Epithelial cell of esophagus (primary cell): ENCODE results near the gene PLA2G1B.
A peak's percentile ranks its signal among the peaks of the same experiment; 100 is the strongest.

Source experiments
- DNase-seq: peaks from one replicate; pipeline ENCODE4 v3.0.0; 2010; ENCODE audit warnings: low read depth
- H3K4me3 ChIP-seq: 2 replicates; pipeline ENCODE4 v1.5.1; 2011; ENCODE audit warnings: mild to moderate bottlenecking, low read length, control low read depth
- CTCF ChIP-seq: IDR thresholded peaks from 2 replicates; pipeline ENCODE4 v1.5.1; 2011; ENCODE audit warnings: low read depth, mild to moderate bottlenecking, low read length, control low read depth, inconsistent platforms; ENCODE audit not compliant: insufficient read depth; ENCODE audit errors: missing control alignments

The PLA2G1B gene

GRCh38 chr12:120327593-120327992 is at the start of gene PLA2G1B:
Gene PLA2G1B, minus strand, starts transcription at chr12:120327779. Its CDS starts 26 bp downstream, at chr12:120327753.
- DNase-seq = no peak
- H3K4me3 ChIP-seq = no peak within 1 kb of the TSS
- TF ChIP-seq CTCF = no peak

GRCh38 chr12:120376934-120377572 is 49.5 kb upstream of the PLA2G1B start:
- no peak for TF ChIP-seq CTCF
- no peak for DNase-seq
- no peak overlapping the region for H3K4me3 ChIP-seq

GRCh38 chr12:120376416-120376815 is 48.8 kb upstream of the PLA2G1B start:
- no peak overlapping the region for H3K4me3 ChIP-seq
- peak; percentile 57 for DNase-seq
- TF ChIP-seq CTCF = no peak

- no peak for TF ChIP-seq CTCF
- no peak overlapping the region for H3K4me3 ChIP-seq
- DNase-seq = peak; percentile 31
Observed at GRCh38 chr12:120376009-120376408, 48.4 kb upstream of the PLA2G1B start.

- no peak overlapping the region for H3K4me3 ChIP-seq
- DNase-seq = no peak
- no peak for TF ChIP-seq CTCF
Observed at GRCh38 chr12:120373683-120374082, 46.1 kb upstream of the PLA2G1B start.

DNA sequence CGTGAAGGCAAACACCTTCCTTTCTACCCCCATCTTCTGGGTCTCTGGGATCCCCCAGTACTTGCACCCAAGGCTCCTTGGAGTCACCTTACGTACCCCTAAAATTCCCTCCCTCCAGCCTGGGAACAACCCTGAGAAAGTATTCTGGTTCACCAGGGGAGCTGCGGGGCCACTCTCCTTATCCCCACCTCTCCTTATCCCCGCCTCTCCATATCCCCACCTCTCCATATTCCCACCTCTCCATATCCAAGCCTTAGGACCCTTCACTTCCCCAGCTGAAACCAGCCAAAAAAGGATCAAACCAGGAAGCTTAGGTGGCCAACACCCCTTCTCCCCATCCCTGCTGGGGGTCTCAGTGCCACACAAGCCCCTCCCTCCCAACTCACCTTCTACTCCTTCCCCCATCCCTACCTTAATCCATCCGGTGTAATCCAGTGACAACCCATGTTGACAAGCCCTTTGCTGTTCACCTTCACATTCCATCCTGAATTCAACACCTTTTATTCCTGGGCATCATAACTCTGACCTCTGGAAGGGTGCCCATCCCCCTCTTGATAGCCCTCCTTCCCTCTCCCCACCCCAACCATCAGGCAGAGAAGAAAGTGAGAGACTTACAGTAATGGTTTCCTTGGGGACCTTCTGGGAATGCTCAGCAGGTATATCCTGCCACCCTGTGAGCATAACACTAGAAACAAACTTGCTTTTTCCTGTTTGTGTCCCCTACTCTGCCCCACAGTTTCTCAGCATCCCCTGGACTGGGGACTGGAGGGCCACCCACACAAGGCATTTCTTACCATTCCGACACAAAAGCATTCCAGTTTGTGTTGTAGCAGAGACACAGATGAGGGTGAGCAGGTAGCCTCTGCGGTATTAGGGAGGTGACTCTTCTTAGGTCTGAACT is 43.0 kb upstream of the PLA2G1B start:
- TF ChIP-seq CTCF = no peak
- H3K4me3 ChIP-seq = no peak overlapping the region
- no peak for DNase-seq
